GM23248 (cell line): ENCODE measurements around the gene MEGF11.

Experiments used
- EZH2 ChIP-seq: fragments of 200-600 bp; sonication (generic); IDR thresholded peaks from 2 replicates; pipeline ENCODE4 v1.6.1; 2018; ENCODE audit warnings: antibody characterized with exemption, mild to moderate bottlenecking; ENCODE audit not compliant: insufficient read depth, poor library complexity, severe bottlenecking
- EZH2phosphoT487 ChIP-seq: fragments of 200-600 bp; sonication (generic); IDR thresholded peaks from 2 replicates; pipeline ENCODE4 v1.6.1; 2018; ENCODE audit warnings: antibody characterized with exemption, moderate library complexity, mild to moderate bottlenecking, low read depth; ENCODE audit not compliant: insufficient read depth

GRCh38 chr15:66219339-66219738, 34.2 kb downstream of the MEGF11 start:
- TF ChIP-seq EZH2 (no peak), EZH2phosphoT487 (no peak)
